ENCODE results near the gene SCYGR7. TPM values are rescaled to one million over a fixed set of nuclear protein-coding genes. Genes with fewer than 3 reads are reported as not detected.

The SCYGR7 gene
- total RNA-seq, 1 donor from 2014 or later = not detected

GRCh38 chr2:227761740-227762476 is 33.8 kb downstream of the SCYGR7 start:
- TF ChIP-seq EZH2phosphoT487 (IDR thresholded peaks at IDR 0.05) (no peak), CTCF (IDR thresholded peaks at IDR 0.05) (no peak), EZH2 (IDR thresholded peaks at IDR 0.05) (no peak)
- peaks cover 5% of the 10 kb centered on the region for H3K4me1 ChIP-seq
- H4K20me1 ChIP-seq (ENCODE audit: low read depth) = no peaks in the 10 kb centered on the region
- H2AFZ ChIP-seq (replicated peaks) = no peak overlapping the region
- H3K9me3 ChIP-seq (ENCODE audit: low read depth) = no peaks in the 10 kb centered on the region
- H3K9ac ChIP-seq = no peak overlapping the region
- no peaks in the 10 kb centered on the region for H3K36me3 ChIP-seq
- H3K79me2 ChIP-seq (ENCODE audit: low read depth) = no peaks in the 10 kb centered on the region
- H3K27me3 Mint-ChIP-seq (ENCODE audit: insufficient read depth, low read depth) = no peaks in the 10 kb centered on the region
- no peak for DNase-seq (ENCODE audit: low spot score)
- H3F3A ChIP-seq (ENCODE audit: low read depth) = peaks cover 8% of the 10 kb centered on the region
- no peaks in the 10 kb centered on the region for H3K36me3 Mint-ChIP-seq
- H3K4me3 ChIP-seq = no peak overlapping the region
- H3K4me1 Mint-ChIP-seq = peaks cover 8% of the 10 kb centered on the region
- no peaks in the 10 kb centered on the region for H3K27me3 ChIP-seq
- H3K9me3 Mint-ChIP-seq = no peaks in the 10 kb centered on the region
- H3K27ac Mint-ChIP-seq = no peak overlapping the region
- H3K27ac ChIP-seq = no peak overlapping the region
- no peak overlapping the region for H3K4me3 Mint-ChIP-seq
- H3K4me2 ChIP-seq = no peak overlapping the region

- no peak overlapping the region for H3K4me3 Mint-ChIP-seq
- DNase-seq (ENCODE audit: low spot score) = no peak
- TF ChIP-seq EZH2phosphoT487 (IDR thresholded peaks at IDR 0.05) = no peak
- no peak for TF ChIP-seq EZH2 (IDR thresholded peaks at IDR 0.05)
- TF ChIP-seq CTCF (IDR thresholded peaks at IDR 0.05) = no peak
- Histone ChIP-seq H3K9me3 (ENCODE audit: low read depth) (no peaks in the 10 kb centered on the region), H2AFZ (replicated peaks) (no peak overlapping the region), H3K79me2 (ENCODE audit: low read depth) (no peaks in the 10 kb centered on the region), H3F3A (ENCODE audit: low read depth) (no peaks in the 10 kb centered on the region), H3K4me3 (no peak overlapping the region), H4K20me1 (ENCODE audit: low read depth) (no peaks in the 10 kb centered on the region), H3K4me1 (no peaks in the 10 kb centered on the region), H3K27me3 (no peaks in the 10 kb centered on the region), H3K4me2 (no peak overlapping the region), H3K27ac (no peak overlapping the region), H3K9ac (no peak overlapping the region), H3K36me3 (no peaks in the 10 kb centered on the region)
- no peaks in the 10 kb centered on the region for H3K9me3 Mint-ChIP-seq
- no peak overlapping the region for H3K27ac Mint-ChIP-seq
- peaks cover 2% of the 10 kb centered on the region for H3K4me1 Mint-ChIP-seq
- peaks cover 2% of the 10 kb centered on the region for H3K27me3 Mint-ChIP-seq (ENCODE audit: insufficient read depth, low read depth)
- no peaks in the 10 kb centered on the region for H3K36me3 Mint-ChIP-seq
These were observed 37.7 kb downstream of the SCYGR7 start for GRCh38 chr2:227765788-227766372.

- Histone ChIP-seq H3K4me2 (no peak overlapping the region), H3K9ac (no peak overlapping the region), H3K27me3 (no peaks in the 10 kb centered on the region), H3K4me1 (no peaks in the 10 kb centered on the region), H3K4me3 (no peak overlapping the region), H3K36me3 (no peaks in the 10 kb centered on the region), H2AFZ (replicated peaks) (no peak overlapping the region), H3K27ac (no peak overlapping the region), H3K79me2 (ENCODE audit: low read depth) (no peaks in the 10 kb centered on the region), H3F3A (ENCODE audit: low read depth) (no peaks in the 10 kb centered on the region), H3K9me3 (ENCODE audit: low read depth) (no peaks in the 10 kb centered on the region), H4K20me1 (ENCODE audit: low read depth) (no peaks in the 10 kb centered on the region)
- Mint-ChIP-seq H3K4me1 (peaks cover 2% of the 10 kb centered on the region), H3K36me3 (no peaks in the 10 kb centered on the region), H3K27me3 (ENCODE audit: insufficient read depth, low read depth) (peaks cover 2% of the 10 kb centered on the region), H3K9me3 (no peaks in the 10 kb centered on the region), H3K4me3 (no peak overlapping the region), H3K27ac (no peak overlapping the region)
- DNase-seq (ENCODE audit: low spot score) = peak; percentile 90
- peak; percentile 91 for TF ChIP-seq CTCF (IDR thresholded peaks at IDR 0.05)
- no peak for TF ChIP-seq EZH2 (IDR thresholded peaks at IDR 0.05)
These were observed 38.3 kb downstream of the SCYGR7 start for GRCh38 chr2:227766373-227766883.
